ENCODE measurements around the gene MTMR2. TPM values are rescaled to one million over a fixed set of nuclear protein-coding genes. Genes with fewer than 3 reads are reported as not detected.

Gene MTMR2
- total and polyA plus RNA-seq, 2 of the 13 experiments (the other 11 are each of a cell fraction or from before 2014, with no cell fraction given), result 12.7 to 22.3 TPM

DNA sequence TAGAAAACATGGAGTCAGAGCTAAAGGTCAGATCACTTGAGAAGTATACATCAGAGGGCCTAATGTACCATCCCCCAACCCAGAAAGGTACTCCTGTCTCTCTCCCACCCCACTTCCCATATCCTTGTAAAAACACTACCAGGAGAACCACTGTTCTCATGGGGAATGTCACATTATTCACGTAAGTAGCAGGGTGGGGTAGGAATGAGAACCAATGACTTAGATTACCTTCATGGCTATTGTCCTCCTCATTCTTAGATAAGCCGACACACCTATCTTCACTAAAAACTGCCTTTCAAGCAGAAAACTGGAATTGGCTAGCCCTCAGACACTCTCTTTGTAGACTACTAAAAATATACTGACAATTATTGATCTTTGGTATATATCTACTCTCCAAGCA lies 70.0 kb downstream of the MTMR2 start (continued):
- TF ChIP-seq, protein P1, sequence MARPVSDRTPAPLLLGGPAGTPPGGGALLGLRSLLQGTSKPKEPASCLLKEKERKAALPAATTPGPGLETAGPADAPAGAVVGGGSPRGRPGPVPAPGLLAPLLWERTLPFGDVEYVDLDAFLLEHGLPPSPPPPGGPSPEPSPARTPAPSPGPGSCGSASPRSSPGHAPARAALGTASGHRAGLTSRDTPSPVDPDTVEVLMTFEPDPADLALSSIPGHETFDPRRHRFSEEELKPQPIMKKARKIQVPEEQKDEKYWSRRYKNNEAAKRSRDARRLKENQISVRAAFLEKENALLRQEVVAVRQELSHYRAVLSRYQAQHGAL (CRISPR knock-in tag; IDR thresholded peaks at IDR 0.05; ENCODE audit: not compliant biosample characterization), result no peak
- TF ChIP-seq POGZ (CRISPR knock-in tag; IDR thresholded peaks at IDR 0.05), result no peak
- TF ChIP-seq, protein P2, sequence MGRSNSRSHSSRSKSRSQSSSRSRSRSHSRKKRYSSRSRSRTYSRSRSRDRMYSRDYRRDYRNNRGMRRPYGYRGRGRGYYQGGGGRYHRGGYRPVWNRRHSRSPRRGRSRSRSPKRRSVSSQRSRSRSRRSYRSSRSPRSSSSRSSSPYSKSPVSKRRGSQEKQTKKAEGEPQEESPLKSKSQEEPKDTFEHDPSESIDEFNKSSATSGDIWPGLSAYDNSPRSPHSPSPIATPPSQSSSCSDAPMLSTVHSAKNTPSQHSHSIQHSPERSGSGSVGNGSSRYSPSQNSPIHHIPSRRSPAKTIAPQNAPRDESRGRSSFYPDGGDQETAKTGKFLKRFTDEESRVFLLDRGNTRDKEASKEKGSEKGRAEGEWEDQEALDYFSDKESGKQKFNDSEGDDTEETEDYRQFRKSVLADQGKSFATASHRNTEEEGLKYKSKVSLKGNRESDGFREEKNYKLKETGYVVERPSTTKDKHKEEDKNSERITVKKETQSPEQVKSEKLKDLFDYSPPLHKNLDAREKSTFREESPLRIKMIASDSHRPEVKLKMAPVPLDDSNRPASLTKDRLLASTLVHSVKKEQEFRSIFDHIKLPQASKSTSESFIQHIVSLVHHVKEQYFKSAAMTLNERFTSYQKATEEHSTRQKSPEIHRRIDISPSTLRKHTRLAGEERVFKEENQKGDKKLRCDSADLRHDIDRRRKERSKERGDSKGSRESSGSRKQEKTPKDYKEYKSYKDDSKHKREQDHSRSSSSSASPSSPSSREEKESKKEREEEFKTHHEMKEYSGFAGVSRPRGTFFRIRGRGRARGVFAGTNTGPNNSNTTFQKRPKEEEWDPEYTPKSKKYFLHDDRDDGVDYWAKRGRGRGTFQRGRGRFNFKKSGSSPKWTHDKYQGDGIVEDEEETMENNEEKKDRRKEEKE (IDR thresholded peaks at IDR 0.05), result no peak
- TF ChIP-seq HNRNPH1 (optimal IDR thresholded peaks at IDR 0.05; ENCODE audit: low read depth, low read length), result no peak

DNA sequence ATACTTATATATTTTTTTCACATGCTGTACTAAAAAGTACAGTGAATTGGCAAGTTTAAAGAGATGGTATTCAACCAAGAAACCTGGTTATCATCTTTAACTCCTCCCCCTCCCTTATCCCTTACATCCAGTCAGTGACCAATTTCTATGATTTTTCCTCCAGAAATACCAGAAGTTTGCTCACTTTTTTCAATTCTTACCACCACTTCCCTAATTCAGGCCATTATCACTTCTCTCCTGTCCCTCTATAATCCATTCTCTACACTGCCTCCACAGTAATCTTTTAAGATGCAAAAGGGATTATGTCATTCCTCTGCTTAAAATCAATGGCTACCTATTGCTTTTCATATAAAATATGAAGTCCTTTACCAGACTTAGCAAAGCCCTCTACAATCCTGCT lies 70.8 kb downstream of the MTMR2 start:
- Histone ChIP-seq H4K20me1 (ENCODE audit: insufficient read depth, low read length) (no peaks in the 10 kb centered on the region), H3K4me1 (ENCODE audit: insufficient read depth, low read length) (no peaks in the 10 kb centered on the region), H3K27ac (ENCODE audit: extremely low read length, insufficient read depth, low read length) (no peak overlapping the region), H3K9me3 (ENCODE audit: low read length) (no peaks in the 10 kb centered on the region), H3K36me3 (replicated peaks in 1 of 2; ENCODE audit: control insufficient read depth in 1 of 2, insufficient read depth in 2 of 2, low read length in 2 of 2) (peaks cover 2 to 13% of the 10 kb centered on the region in 2 experiments; a peak in 2 of 5 replicates), H2AFZ (ENCODE audit: low read length) (no peak overlapping the region), H3K4me3 (replicated peaks in 1 of 3; ENCODE audit: insufficient read depth in 1 of 3, low read depth in 2 of 3, low read length in 3 of 3) (no peak overlapping the region), H3K9ac (ENCODE audit: insufficient read depth, low read depth, low read length) (no peak overlapping the region), H3K79me2 (ENCODE audit: insufficient read depth, low read length) (no peaks in the 10 kb centered on the region), H3K4me2 (ENCODE audit: low read depth, low read length) (no peak overlapping the region), H3K27me3 (ENCODE audit: control insufficient read depth in 1 of 2, insufficient read depth in 2 of 2, low read length in 2 of 2) (no peaks in the 10 kb centered on the region)
- in situ Hi-C loops (cut with HindIII; ENCODE audit: extremely low pct_ligation_motif_present, low pct_unique_long_range_greater_than_20kb) (no loop called here), intact Hi-C loops (cut with micrococcal nuclease; ENCODE audit: unreplicated experiment) (no loop called here)
- DNase-seq (ENCODE audit: low spot score) (no peak), ATAC-seq (no peak), FAIRE-seq (no peak)
- no TSS peak for BruUV-seq (replicated peaks)
- ChIA-PET CTCF (ENCODE audit: low intra/inter-chr PET ratio, low total read pairs) (no interaction called here), POLR2A (no interaction called here)
- TF ChIP-seq ZNF383 (CRISPR knock-in tag; IDR thresholded peaks at IDR 0.05; ENCODE audit: borderline replicate concordance) (no peak), ZNF326 (CRISPR knock-in tag; IDR thresholded peaks at IDR 0.05; ENCODE audit: borderline replicate concordance) (no peak), ZFP1 (CRISPR knock-in tag; IDR thresholded peaks at IDR 0.05) (no peak), ZNF678 (CRISPR knock-in tag; IDR thresholded peaks at IDR 0.05) (no peak), GZF1 (CRISPR knock-in tag; IDR thresholded peaks at IDR 0.05) (no peak), TGIF2 (CRISPR knock-in tag; IDR thresholded peaks at IDR 0.05) (no peak), PITX1 (CRISPR knock-in tag; IDR thresholded peaks at IDR 0.05) (no peak)

All from HepG2 (cell line).